ENCODE measurements around the gene PPP2R5C.

- TF ChIP-seq CTCF (IDR thresholded peaks at IDR 0.05; ENCODE audit: low read depth, low read length, poor library complexity, severe bottlenecking) (no peak), EZH2phosphoT487 (IDR thresholded peaks at IDR 0.05; ENCODE audit: borderline replicate concordance, low read length) (no peak)
Observed at GRCh38 chr14:101845896-101846295, 84.4 kb downstream of the PPP2R5C start.

Data from DOHH2 (cell line).